GM18909 (cell line): ENCODE data around the gene SCYL1.
"Not testable (repeated sequence)": the region's sequence is repeated elsewhere in the genome, so short reads cannot be mapped to it uniquely, and the experiment has no call there.

Experiments
- ATAC-seq: cut with Tn5 transposase; IDR thresholded peaks from one replicate; pipeline ENCODE4 v1.9.1; 2021; ENCODE audit warnings: mild to moderate bottlenecking; ENCODE audit not compliant: unreplicated experiment, poor library complexity

Gene SCYL1

DNA sequence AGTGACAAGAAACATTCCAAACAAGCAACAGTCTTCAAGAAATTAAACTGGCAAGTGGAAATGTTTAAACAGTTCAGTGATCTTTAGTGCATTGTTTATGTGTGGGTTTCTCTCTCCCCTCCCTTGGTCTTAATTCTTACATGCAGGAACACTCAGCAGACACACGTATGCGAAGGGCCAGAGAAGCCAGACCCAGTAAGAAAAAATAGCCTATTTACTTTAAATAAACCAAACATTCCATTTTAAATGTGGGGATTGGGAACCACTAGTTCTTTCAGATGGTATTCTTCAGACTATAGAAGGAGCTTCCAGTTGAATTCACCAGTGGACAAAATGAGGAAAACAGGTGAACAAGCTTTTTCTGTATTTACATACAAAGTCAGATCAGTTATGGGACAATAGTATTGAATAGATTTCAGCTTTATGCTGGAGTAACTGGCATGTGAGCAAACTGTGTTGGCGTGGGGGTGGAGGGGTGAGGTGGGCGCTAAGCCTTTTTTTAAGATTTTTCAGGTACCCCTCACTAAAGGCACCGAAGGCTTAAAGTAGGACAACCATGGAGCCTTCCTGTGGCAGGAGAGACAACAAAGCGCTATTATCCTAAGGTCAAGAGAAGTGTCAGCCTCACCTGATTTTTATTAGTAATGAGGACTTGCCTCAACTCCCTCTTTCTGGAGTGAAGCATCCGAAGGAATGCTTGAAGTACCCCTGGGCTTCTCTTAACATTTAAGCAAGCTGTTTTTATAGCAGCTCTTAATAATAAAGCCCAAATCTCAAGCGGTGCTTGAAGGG lies 20.0 kb upstream of the SCYL1 start:
- no peak for ATAC-seq

DNA sequence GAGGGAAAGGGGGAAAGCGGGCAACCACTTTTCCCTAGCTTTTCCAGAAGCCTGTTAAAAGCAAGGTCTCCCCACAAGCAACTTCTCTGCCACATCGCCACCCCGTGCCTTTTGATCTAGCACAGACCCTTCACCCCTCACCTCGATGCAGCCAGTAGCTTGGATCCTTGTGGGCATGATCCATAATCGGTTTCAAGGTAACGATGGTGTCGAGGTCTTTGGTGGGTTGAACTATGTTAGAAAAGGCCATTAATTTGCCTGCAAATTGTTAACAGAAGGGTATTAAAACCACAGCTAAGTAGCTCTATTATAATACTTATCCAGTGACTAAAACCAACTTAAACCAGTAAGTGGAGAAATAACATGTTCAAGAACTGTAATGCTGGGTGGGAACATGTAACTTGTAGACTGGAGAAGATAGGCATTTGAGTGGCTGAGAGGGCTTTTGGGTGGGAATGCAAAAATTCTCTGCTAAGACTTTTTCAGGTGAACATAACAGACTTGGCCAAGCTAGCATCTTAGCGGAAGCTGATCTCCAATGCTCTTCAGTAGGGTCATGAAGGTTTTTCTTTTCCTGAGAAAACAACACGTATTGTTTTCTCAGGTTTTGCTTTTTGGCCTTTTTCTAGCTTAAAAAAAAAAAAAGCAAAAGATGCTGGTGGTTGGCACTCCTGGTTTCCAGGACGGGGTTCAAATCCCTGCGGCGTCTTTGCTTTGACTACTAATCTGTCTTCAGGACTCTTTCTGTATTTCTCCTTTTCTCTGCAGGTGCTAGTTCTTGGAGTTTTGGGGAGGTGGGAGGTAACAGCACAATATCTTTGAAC lies 19.2 kb upstream of the SCYL1 start:
- ATAC-seq, result no peak

DNA sequence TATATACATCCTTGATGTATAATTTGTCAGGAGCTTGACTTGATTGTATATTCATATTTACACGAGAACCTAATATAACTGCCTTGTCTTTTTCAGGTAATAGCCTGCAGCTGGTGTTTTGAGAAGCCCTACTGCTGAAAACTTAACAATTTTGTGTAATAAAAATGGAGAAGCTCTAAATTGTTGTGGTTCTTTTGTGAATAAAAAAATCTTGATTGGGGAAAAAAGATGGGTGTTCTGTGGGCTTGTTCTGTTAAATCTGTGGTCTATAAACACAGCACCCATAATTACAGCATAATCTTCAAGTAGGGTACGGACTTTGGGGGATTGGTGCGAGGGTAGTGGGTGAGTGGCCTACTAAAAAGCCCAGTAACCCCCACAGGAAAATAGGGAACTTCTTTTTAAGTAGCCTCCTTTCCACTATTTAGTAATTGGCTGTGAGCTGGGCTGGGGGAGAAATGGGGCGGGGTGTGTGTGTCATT lies 18.6 kb upstream of the SCYL1 start:
- no peak for ATAC-seq

DNA sequence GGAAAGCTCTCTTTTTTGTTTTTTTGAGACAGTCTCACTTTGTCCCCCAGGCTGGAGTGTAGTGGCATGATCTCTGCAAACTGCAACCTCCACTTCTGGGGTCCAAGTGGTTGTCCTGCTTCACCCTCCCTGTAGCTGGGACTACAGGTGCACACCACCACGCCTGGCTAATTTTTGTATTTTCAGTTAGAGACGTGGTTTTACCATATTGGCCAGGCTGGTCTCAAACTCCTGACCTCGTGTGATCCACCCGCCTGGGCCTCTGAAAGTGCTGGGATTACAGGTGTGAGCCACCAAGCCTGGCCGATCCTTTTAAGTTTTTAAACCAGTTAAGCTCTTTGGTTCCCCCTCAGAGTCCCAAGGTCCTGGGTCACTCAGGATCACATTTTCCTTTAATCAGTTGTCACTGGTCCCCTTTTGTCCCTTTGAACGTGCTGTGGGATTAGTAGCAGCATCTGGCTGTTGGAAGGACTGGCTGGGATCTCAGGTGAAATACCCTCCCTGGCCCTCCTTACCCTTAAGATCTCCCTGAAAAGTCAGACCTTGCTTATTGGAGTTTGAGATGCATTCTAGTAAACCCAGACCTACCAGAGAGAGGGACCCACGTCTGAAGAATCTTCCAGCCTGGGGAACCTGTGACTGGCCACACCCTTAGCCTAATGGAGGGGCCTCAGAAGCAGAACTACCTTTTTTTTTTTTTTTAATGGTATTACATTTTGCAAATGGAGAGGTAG lies 17.9 kb upstream of the SCYL1 start:
- peak; percentile 33 for ATAC-seq

DNA sequence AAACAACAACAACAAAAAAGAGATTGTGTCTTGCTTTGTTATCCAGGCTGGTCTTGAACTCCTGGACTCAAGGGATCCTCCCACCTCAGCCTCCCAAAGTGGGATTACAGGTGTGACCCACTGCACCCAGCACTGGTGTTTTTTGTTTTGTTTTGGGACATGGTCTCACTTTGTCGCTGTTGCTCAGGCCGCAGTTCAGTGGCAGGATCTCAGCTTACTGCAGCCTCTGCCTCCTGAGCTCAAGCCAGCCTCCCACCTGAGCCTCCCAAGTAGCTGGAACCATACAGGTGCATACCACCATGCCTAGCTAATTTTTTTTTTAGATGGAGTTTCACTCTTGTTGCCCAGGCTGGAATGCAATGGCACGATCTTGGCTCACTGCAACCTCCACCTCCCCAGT lies 12.6 kb upstream of the SCYL1 start:
- not testable (repeated sequence) for ATAC-seq

DNA sequence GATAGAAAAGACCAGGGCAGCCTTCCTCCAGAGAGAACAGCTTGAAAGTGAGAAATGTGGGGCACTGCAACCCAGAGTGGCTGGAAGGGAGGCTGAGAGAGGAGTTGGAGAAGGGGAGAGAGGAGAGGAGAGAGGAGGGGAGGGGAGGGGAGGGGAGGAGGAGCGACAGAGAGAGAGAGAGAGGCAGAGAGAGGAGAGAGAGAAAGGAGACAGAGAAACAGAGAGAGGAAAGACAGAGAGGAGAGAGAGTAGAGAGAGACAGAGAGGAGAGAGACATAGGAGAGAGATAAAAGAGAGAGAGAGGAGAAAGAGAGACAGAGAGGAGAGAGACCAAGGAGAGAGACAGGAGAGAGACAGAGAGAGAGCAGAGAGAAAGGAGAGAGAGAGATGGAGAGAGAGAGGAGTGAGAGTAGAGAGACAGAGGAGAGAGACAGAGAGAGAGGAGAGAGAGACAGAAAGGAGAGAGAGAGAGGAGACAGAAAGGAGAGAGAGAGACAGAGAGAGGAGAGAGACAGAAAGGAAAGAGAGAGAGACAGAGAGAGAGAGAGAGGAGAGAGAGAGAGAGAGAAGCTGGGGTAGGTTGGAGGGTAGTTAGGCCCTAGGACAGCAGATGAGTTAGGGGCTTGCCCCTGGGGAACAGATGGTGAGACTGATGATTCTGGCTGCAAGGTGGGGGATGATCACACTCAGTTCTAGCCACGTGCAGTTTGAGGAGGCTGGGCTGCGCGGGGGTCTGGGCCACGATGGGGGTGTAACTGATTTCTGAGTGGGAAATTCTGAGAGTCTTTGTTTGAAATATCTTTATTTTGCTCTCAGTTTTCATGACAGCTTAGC lies 8.5 kb upstream of the SCYL1 start:
- ATAC-seq, result no peak

DNA sequence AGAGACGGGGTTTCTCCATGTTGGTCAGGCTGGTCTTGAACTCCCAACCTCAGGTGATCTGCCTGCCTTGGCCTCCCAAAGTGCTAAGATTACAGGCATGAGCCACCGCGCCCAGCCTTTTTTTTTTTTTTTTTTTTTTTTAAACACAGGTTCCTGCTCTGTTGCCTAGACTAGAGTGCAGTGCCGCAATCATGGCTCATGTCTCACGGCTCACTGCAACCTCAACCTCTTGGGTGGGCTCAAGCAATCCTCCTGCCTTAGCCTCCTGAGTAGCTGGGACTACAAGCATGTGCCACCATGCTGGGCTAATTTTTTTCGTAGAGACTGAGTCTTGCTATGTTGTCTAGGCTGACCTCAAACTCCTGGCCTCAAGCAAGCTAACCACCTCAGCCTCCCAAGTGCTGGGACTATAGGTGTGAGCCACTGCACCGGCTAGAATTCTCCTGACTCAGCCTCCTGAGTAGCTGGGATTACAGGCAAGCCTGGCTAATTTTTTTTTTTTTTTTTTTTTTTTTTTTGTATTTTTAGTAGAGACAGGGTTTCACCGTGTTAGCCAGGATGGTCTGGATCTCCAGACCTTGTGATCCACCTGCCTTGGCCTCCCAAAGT lies 5.8 kb upstream of the SCYL1 start:
- not testable (repeated sequence) for ATAC-seq

DNA sequence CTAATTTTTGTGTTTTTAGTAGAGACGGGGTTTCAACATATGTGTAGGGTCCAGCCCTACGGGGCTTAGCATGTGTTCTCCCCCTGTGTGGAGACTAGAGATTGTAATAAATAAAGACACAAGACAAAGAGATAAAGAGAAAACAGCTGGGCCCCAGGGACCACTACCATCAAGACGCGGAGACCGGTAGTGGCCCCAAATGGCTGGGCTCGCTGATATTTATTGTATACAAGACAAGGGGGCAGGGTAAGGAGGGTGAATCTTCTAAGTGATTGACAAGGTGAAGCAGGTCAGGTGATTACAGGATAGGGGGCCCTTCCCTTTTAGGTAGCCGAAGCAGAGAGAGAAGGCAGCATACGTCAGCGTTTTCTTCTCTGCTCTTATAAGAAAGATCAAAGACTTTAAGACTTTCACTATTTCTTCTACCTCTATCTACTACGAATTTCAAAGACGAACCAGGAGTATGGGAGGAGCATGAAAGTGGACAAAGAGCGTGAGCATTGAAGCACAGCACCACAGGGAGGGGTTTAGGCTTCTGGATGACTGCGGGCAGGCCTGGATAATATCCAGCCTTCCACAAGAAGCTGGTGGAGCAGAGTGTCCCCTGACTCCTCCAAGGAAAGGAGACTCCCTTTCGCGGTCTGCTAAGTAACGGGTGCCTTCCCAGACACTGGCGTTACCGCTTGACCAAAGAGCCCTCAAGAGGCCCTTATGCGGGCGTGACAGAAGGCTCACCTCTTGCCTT lies 2.9 kb upstream of the SCYL1 start:
- not testable (repeated sequence) for ATAC-seq

DNA sequence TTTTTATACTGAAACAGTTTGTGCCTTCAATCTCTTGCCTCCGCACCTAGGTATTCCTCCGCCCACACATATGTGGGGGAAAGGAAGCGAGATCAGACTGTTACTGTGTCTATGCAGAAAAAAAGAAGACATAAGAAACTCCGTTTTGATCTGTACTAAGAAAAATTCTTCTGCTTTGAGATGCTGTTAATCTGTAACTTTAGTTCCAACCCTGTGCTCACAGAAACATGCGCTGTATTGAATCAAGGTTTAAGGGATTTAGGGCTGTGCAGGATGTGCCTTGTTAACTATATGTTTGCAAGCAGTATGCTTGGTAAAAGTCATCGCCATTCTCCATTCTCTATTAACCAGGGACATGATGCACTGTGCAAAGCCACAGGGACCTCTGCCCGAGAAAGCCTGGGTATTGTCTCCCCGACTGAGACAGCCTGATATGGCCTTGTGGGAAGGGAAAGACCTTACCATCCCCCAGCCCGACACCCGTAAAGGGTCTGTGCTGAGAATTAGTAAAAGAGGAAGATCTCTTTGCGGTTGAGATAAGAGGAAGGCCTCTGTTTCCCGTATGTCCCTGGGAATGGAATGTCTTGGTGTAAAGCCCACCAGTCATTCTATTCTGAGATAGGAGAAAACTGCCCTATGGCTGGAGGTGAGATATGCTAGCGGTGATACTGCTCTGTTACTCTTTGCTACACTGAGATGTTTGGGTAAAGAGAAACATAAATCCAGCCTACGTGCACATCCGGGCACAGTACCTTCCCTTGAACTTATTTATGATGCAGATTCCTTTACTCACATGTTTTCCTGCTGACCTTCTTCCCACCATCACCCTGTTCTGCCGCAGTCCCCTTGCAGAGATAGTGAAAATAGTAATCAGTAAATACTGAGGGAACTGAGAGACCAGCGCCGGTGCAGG lies 1.9 kb upstream of the SCYL1 start:
- not testable (repeated sequence) for ATAC-seq

DNA sequence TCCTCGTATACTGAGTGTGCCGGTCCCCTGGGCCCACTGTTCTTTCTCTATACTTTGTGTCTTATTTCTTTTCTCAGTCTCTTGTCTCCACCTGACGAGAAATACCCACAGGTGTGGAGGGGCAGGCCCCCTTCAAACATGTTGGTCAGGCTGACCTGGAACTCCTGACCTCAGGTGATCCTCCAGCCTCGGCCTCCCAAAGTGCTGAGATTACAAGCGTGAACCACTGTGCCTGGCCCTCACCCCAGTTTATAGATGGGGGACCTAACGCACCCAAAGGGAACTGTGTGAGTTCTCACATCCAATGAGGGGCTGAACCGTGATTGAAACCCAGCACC lies 1.3 kb upstream of the SCYL1 start:
- not testable (repeated sequence) for ATAC-seq

DNA sequence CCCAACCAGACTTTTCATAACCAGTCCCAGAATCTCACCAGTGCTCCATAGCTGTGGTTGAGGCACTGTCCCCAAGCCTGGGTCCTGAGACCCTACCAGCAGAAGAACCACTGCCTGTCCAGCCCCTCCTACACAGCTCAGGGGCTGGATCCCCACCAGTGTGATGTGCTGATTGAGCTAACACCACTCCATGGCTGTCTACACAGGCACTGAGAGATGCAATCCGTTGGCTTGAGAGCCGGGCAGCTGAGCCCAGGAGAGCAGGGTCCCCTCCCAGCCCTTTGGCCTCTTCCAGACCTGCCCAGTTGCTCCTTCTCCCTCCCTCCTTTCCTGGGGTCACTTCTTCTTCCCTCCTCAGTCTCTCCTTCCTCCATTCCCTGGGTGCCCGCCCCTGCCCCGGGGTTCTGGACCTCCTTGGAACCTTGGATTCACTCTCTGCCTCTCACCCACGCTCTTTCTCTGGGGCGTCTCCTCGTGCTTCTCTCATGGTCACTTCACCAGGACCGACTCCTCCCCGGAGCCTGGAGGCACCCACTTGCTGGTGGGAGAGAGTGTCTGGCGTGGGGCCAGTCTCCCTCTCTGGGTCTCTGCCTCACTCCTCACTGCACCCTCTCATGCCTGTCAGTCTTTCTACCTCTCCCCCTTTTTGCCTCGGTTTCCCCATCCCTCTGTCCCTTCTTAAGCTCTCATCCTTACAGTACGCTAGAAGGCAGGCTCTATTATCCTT lies 706 bp upstream of the SCYL1 start:
- no peak for ATAC-seq

DNA sequence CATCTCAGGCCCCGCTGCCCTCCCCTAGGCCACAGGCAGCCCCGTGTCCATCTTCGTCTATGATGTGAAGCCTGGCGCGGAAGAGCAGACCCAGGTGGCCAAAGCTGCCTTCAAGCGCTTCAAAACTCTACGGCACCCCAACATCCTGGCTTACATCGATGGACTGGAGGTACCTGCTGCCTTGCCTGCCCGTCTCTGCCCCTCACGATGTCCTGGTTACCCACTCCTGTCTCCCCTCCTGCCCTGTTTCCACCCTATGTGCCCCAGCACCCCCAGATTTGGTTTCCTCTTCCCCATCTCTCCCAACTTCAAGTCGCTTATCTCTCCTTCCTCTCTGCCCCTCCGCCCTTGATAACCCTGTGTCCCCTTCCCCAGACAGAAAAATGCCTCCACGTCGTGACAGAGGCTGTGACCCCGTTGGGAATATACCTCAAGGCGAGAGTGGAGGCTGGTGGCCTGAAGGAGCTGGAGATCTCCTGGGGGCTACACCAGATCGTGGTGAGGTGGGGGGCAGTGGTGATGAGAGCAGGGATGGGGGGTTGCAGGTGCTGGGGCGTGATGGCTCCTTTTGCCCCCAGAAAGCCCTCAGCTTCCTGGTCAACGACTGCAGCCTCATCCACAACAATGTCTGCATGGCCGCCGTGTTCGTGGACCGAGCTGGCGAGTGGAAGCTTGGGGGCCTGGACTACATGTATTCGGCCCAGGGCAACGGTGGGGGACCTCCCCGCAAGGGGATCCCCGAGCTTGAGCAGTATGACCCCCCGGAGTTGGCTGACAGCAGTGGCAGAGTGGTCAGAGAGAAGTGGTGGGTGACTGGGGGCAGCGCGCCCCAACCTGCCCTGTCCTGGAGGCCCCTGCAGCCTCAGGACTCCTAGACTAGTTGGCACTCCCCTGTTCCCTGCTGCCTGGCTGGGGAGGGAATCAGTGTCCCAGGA lies 930 bp downstream of the SCYL1 start:
- ATAC-seq, result no peak

DNA sequence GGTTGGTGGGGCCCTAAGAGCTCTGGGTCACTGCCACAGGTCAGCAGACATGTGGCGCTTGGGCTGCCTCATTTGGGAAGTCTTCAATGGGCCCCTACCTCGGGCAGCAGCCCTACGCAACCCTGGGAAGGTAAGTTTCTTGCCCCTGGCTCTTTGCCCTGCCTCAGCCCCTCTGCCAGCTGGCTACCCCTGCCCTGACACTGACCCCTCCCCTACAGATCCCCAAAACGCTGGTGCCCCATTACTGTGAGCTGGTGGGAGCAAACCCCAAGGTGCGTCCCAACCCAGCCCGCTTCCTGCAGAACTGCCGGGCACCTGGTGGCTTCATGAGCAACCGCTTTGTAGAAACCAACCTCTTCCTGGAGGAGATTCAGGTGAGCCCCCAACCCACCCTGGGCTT lies 1.9 kb downstream of the SCYL1 start:
- no peak for ATAC-seq

DNA sequence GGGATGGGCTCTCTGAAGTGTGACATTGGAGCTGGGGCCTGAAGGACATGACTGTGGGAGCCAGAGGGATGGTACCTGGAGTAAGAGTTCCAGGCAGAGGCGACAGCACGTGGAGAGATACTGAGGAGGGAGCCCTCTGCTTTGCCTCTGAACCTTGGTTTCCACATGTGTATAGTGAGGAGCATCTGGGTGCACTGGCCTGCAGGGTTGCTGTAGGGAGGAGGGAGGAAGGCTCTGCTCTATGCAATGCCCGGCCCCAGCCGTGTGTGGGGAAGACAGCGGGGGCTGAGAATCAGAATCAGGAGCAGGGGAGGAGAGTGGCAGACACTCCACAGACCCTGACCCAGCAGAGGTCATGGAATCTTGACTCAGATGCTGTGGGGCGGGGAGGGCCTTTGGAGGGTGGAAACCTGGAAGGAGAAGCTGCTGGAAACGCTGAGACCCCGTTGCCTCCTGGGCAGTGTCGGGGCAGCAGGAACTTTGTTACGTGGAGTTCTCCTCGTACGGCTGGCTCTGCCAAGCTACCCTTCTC lies 4.0 kb downstream of the SCYL1 start:
- ATAC-seq, result no peak

DNA sequence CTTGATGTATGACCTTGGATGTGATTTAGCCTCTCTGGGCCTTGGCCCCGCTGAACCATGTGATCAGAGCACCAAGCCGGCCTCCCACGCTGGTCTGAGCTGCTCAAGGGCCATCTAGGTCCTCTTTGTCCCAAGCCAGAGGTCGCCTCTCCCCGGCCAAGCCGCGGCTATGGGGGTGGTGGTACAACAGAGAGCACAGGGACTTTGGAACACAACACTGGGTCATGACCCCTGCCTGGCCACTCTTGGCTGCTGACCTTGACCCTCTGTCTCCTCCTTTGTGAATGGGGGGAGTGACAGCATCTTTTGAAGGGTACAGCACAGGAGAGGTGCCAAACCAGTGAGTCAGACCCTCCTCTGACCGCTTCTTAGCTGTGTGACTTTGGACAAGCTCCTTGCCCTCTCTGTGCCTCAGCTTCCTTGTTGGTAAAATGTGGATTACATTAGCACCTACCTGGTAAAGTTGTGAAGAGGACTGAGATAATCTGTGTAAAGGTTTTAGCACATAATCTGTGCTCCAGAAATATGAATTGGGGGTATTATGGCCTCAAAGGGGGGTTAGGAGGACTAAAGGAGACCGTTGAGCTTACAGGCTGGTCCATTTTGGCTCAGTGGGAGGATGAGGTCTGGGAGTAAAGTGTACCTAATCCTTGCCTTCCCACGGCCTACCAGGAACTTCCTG lies 4.7 kb downstream of the SCYL1 start:
- no peak for ATAC-seq

DNA sequence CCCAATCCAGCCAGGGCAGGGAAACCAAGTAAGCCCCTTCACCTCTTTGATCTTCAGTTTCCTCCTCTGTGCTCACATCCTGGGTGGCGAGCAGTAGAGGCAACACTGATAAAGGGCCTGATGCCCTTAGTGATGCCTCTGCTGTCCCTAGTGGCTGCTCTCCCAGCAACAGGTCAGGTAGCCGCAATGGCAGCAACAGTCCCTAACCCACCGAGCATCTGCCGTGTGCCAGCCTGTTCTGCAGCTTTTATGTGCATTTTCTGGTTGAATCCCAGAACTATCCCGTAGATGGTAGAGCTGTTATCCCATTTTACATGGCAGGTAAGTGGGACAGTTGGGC lies 5.2 kb downstream of the SCYL1 start:
- ATAC-seq, result no peak
